HCT116 (cell line): ENCODE measurements around the gene RBFOX2. TPM values are rescaled to one million over a fixed set of nuclear protein-coding genes. Genes with fewer than 3 reads are reported as not detected.

Source experiments
- ATAC-seq: fragments of 200-7000 bp; cut with Tn5 transposase; 2 replicates; pipeline ENCODE4 v1.9.1; 2020; ENCODE audit warnings: mild to moderate bottlenecking, moderate library complexity
- BruUV-seq: library from RNA; stranded (reverse); fragments of 400-500 nt; replicated peaks from 2 replicates; lab custom pipeline; 2021; lab: Mats Ljungman, UMichigan
- CTCF ChIA-PET: fragments of 300-600 bp; sonication (Branson Sonifier 250); formaldehyde crosslinking; loops from one replicate; lab custom pipeline; 2021; ENCODE audit warnings: antibody characterized with exemption; lab: Charles Lee
- POLR2A ChIA-PET: fragments of 300-600, 350-600 bp; sonication (Branson Sonifier 250); formaldehyde crosslinking; loops from one replicate; lab custom pipeline; 2021; ENCODE audit warnings: antibody characterized with exemption; lab: Charles Lee
- RAD21 ChIA-PET, 2 experiments: fragments of 300-600 bp; sonication (Branson Sonifier 250); formaldehyde crosslinking; loops; one replicate each; lab custom pipeline; 2023; ENCODE audit warnings: low total read pairs in 2 of 2; ENCODE audit not compliant: uncharacterized antibody in 2 of 2, unreplicated experiment in 2 of 2, low non-redundant PET in 1 of 2; lab: Charles Lee
- DNase-seq: peaks from one replicate; pipeline ENCODE4 v3.0.0-alpha.2; 2010; ENCODE audit warnings: low read depth, low spot score
- H2AFZ ChIP-seq: fragments of 200-600 bp; shearing (Covaris generic), sonication (generic); 2 replicates; pipeline ENCODE4 v1.6.1; 2017; ENCODE audit warnings: low read depth, mixed run types, mixed read lengths, antibody characterized with exemption, low read length; ENCODE audit not compliant: poor library complexity, severe bottlenecking
- H3K27ac ChIP-seq: 2 replicates; pipeline ENCODE4 v1.5.1; 2012; ENCODE audit warnings: low read depth, low read length
- H3K27me3 ChIP-seq: fragments of 200-600 bp; sonication (generic); 2 replicates; pipeline ENCODE4 v1.6.1; 2016; ENCODE audit warnings: mixed run types, low read length, mixed read lengths; ENCODE audit not compliant: insufficient read depth
- H3K36me3 ChIP-seq, 2 experiments: fragments of 200-500 bp in 1 of 2; fragments of 200-600 bp in 1 of 2; sonication (Bioruptor generic) in 1 of 2; sonication (generic) in 1 of 2; 2 replicates each; pipeline versions ENCODE4 v1.5.1 to v1.6.1; 2014 to 2016; ENCODE audit warnings: low read length in 2 of 2, inconsistent platforms in 1 of 2, mixed read lengths in 1 of 2, mixed run types in 1 of 2; ENCODE audit not compliant: insufficient read depth in 2 of 2, control insufficient read depth in 1 of 2
- H3K4me1 ChIP-seq, 2 experiments: fragments of 200-600 bp in 1 of 2; sonication (generic) in 1 of 2; 2 replicates each; pipeline versions ENCODE4 v1.5.1 to v1.6.1; 2012 to 2017; ENCODE audit warnings: low read length in 2 of 2, inconsistent platforms in 1 of 2, mild to moderate bottlenecking in 1 of 2, mixed read lengths in 1 of 2, mixed run types in 1 of 2, moderate library complexity in 1 of 2; ENCODE audit not compliant: insufficient read depth in 2 of 2, control insufficient read depth in 1 of 2
- H3K4me2 ChIP-seq: fragments of 200-600 bp; sonication (generic); 2 replicates; pipeline ENCODE4 v1.6.1; 2017; ENCODE audit warnings: mixed run types, low read length, mixed read lengths
- H3K4me3 ChIP-seq, 2 experiments: fragments of 200-600 bp in 1 of 2; sonication (generic) in 1 of 2; replicated peaks in 1 of 2; 2 replicates each; pipeline ENCODE4 v1.5.1; 2011 to 2016; ENCODE audit warnings: low read length in 2 of 2, control low read depth in 1 of 2, low read depth in 1 of 2, mild to moderate bottlenecking in 1 of 2, mixed read lengths in 1 of 2, mixed run types in 1 of 2
- H3K79me2 ChIP-seq: fragments of 200-600 bp; sonication (generic); 2 replicates; pipeline ENCODE4 v1.6.1; 2017; ENCODE audit warnings: mild to moderate bottlenecking, mixed run types, low read length, moderate library complexity, mixed read lengths; ENCODE audit not compliant: insufficient read depth
- H3K9ac ChIP-seq: fragments of 200-600 bp; sonication (generic); 2 replicates; pipeline ENCODE4 v1.6.1; 2016; ENCODE audit warnings: low read length, mixed read lengths
- H3K9me2 ChIP-seq: fragments of 200-600 bp; sonication (generic), shearing (Covaris generic); 2 replicates; pipeline ENCODE4 v1.6.1; 2017; ENCODE audit warnings: mixed run types, mild to moderate bottlenecking, moderate library complexity; ENCODE audit not compliant: insufficient read depth
- H3K9me3 ChIP-seq, 2 experiments: fragments of 200-500 bp in 1 of 2; fragments of 200-600 bp in 1 of 2; sonication (Bioruptor generic) in 1 of 2; sonication (generic) in 1 of 2; 2 replicates each; pipeline ENCODE4 v1.6.1; 2014 to 2017; ENCODE audit warnings: low read length in 2 of 2, mixed read lengths in 2 of 2, inconsistent platforms in 1 of 2, low read depth in 1 of 2, mild to moderate bottlenecking in 1 of 2, mixed run types in 1 of 2, moderate library complexity in 1 of 2; ENCODE audit not compliant: control insufficient read depth in 1 of 2, insufficient read depth in 1 of 2
- H4K20me1 ChIP-seq: fragments of 200-600 bp; sonication (generic), shearing (Covaris generic); 2 replicates; pipeline ENCODE4 v1.6.1; 2017; ENCODE audit warnings: mixed run types, mild to moderate bottlenecking, moderate library complexity; ENCODE audit not compliant: insufficient read depth
- CBX3 ChIP-seq: IDR thresholded peaks from 2 replicates; pipeline ENCODE4 v1.6.1; 2012; ENCODE audit warnings: low read depth
- CEBPB ChIP-seq: IDR thresholded peaks from 2 replicates; pipeline ENCODE4 v1.6.1; 2012; ENCODE audit warnings: low read depth
- EZH2 ChIP-seq: fragments of 200-600 bp; sonication (generic); IDR thresholded peaks from 2 replicates; pipeline ENCODE4 v1.6.1; 2017; ENCODE audit warnings: antibody characterized with exemption, mixed run types
- JUND ChIP-seq: IDR thresholded peaks from 2 replicates; pipeline ENCODE4 v1.6.1; 2012
- POLR2AphosphoS5 ChIP-seq: IDR thresholded peaks from 2 replicates; pipeline ENCODE4 v1.6.1; 2011; ENCODE audit warnings: mild to moderate bottlenecking, low read depth, low read length, moderate library complexity
- RAD21 ChIP-seq: IDR thresholded peaks from 2 replicates; pipeline ENCODE4 v1.6.1; 2012; ENCODE audit warnings: low read depth, mild to moderate bottlenecking
- SP1 ChIP-seq: IDR thresholded peaks from 2 replicates; pipeline ENCODE4 v1.6.1; 2012; ENCODE audit warnings: low read depth
- TCF7L2 ChIP-seq: IDR thresholded peaks from 2 replicates; pipeline ENCODE4 v1.7.0; 2011; ENCODE audit warnings: borderline replicate concordance, inconsistent platforms; ENCODE audit not compliant: insufficient read depth, insufficient read length; ENCODE audit errors: extremely low read depth
- YY1 ChIP-seq: IDR thresholded peaks from 2 replicates; pipeline ENCODE4 v1.6.1; 2011; ENCODE audit warnings: low read length, low read depth, moderate library complexity, mild to moderate bottlenecking; ENCODE audit not compliant: insufficient replicate concordance; ENCODE audit errors: extremely low read depth
- ZBTB33 ChIP-seq: IDR thresholded peaks from 2 replicates; pipeline ENCODE4 v1.6.1; 2011; ENCODE audit warnings: mild to moderate bottlenecking, low read length, moderate library complexity; ENCODE audit not compliant: insufficient replicate concordance; ENCODE audit errors: extremely low read depth
- ZFX ChIP-seq: fragments of 450-650 bp; IDR thresholded peaks from 2 replicates; pipeline ENCODE4 v1.6.1; 2017
- intact Hi-C: fragments of 100-400 bp; cut with micrococcal nuclease; formaldehyde crosslinking; loops from 2 replicates; pipeline ENCODE4 v1.10.0; 2022
- total RNA-seq: library from RNA; stranded (reverse); gene quantifications from one replicate; pipeline ENCODE4 v1.2.1, GENCODE V29; 2021; ENCODE audit not compliant: unreplicated experiment
- TF ChIP-seq, protein P1 (sequence below), 3 experiments: fragments of 200-600 bp in 1 of 3; sonication (generic) in 1 of 3; IDR thresholded peaks in 2 of 3; conservative IDR thresholded peaks in 1 of 3; 2 replicates each; pipeline ENCODE4 v1.5.1; 2012 to 2017; ENCODE audit warnings: low read depth in 2 of 3, low read length in 2 of 3, antibody characterized with exemption in 1 of 3, borderline replicate concordance in 1 of 3, control low read depth in 1 of 3, mild to moderate bottlenecking in 1 of 3, mixed read lengths in 1 of 3, mixed run types in 1 of 3, moderate library complexity in 1 of 3; ENCODE audit not compliant: insufficient read depth in 1 of 3

Gene RBFOX2
- total RNA-seq, 1 experiment from 2014 or later, result 83.9 TPM

DNA sequence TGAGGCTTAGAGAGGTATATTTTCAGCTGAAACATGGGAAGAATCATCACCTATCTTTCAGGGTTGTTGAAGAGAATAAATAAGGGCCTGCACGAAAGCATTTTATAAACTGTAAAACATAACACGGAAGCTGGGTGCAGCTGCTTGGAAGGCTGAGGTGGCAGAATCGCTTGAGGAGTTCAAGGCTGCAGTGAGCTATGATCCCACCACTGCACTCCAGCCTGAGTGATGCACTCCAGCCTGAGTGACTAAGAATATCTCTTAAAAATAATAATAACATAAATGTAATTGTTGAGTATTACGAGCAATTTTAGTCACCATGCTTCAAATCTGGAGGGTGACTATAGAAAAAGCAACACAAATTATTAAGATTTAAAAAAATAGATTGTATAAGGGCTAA, 16.3 kb downstream of the RBFOX2 start:
- ATAC-seq (no peak), DNase-seq (no peak)
- ChIA-PET POLR2A (no interaction called here), CTCF (interaction anchor here (0.9 kb wide), 1 partner anchor 45 kb away, joined by 3 read pairs; no protein-coding TSS in a partner anchor), RAD21 (no interaction called here)
- Histone ChIP-seq H2AFZ (no peak overlapping the region), H3K9me2 (no peaks in the 10 kb centered on the region), H4K20me1 (no peaks in the 10 kb centered on the region; the same call in 1 of the 2 replicates), H3K36me3 (no peaks in the 10 kb centered on the region), H3K9ac (no peak overlapping the region), H3K27ac (no peak overlapping the region), H3K27me3 (no peaks in the 10 kb centered on the region), H3K4me3 (no peak overlapping the region), H3K4me1 (peaks cover 0 to 22% of the 10 kb centered on the region in 2 experiments; a peak in 2 of 4 replicates), H3K79me2 (peaks cover 96% of the 10 kb centered on the region), H3K9me3 (no peaks in the 10 kb centered on the region), H3K4me2 (no peak overlapping the region)
- intact Hi-C loops, result no loop called here
- TF ChIP-seq CBX3, result no peak
- no peak for TF ChIP-seq CEBPB
- TF ChIP-seq ZBTB33, result no peak
- TF ChIP-seq ZFX, result no peak
- no peak for TF ChIP-seq YY1
- TF ChIP-seq SP1, result no peak
- TF ChIP-seq JUND, result no peak
- TF ChIP-seq RAD21, result no peak
- no TSS peak for BruUV-seq

- no peak overlapping the region for H3K4me2 ChIP-seq
- no peak overlapping the region for H3K27ac ChIP-seq
- no peaks in the 10 kb centered on the region for H3K27me3 ChIP-seq
- TF ChIP-seq EZH2, result no peak
- TF ChIP-seq POLR2AphosphoS5, result no peak
- TF ChIP-seq, protein P1, sequence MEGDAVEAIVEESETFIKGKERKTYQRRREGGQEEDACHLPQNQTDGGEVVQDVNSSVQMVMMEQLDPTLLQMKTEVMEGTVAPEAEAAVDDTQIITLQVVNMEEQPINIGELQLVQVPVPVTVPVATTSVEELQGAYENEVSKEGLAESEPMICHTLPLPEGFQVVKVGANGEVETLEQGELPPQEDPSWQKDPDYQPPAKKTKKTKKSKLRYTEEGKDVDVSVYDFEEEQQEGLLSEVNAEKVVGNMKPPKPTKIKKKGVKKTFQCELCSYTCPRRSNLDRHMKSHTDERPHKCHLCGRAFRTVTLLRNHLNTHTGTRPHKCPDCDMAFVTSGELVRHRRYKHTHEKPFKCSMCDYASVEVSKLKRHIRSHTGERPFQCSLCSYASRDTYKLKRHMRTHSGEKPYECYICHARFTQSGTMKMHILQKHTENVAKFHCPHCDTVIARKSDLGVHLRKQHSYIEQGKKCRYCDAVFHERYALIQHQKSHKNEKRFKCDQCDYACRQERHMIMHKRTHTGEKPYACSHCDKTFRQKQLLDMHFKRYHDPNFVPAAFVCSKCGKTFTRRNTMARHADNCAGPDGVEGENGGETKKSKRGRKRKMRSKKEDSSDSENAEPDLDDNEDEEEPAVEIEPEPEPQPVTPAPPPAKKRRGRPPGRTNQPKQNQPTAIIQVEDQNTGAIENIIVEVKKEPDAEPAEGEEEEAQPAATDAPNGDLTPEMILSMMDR (IDR thresholded peaks at IDR 0.05 in 2 of 3, conservative IDR thresholded peaks at IDR 0.05 in 1 of 3; ENCODE audit: borderline replicate concordance in 1 of 3, insufficient read depth in 1 of 3, low read depth in 2 of 3, low read length in 2 of 3), result no peak
- TF ChIP-seq TCF7L2, result no peak
- RAD21 ChIA-PET, result no interaction called here
- peaks cover 93% of the 10 kb centered on the region for H3K79me2 ChIP-seq
- BruUV-seq, result no TSS peak
- CTCF ChIA-PET, result no interaction called here
- ATAC-seq (no peak), DNase-seq (no peak)
- H4K20me1 ChIP-seq, result no peaks in the 10 kb centered on the region; the same call in 1 of the 2 replicates
- no peak overlapping the region for H3K9ac ChIP-seq
- peaks cover 0 to 27% of the 10 kb centered on the region in 2 experiments; a peak in 2 of 4 replicates for H3K4me1 ChIP-seq
- intact Hi-C loops, result no loop called here
- no peaks in the 10 kb centered on the region for H3K9me2 ChIP-seq
- no peak overlapping the region for H2AFZ ChIP-seq
- POLR2A ChIA-PET, result no interaction called here
- no peaks in the 10 kb centered on the region for H3K36me3 ChIP-seq
- no peaks in the 10 kb centered on the region for H3K9me3 ChIP-seq
- H3K4me3 ChIP-seq, result no peak overlapping the region
Observed at GRCh38 chr22:36010882-36011281, 17.7 kb downstream of the RBFOX2 start.
